Effector CD8-positive, alpha-beta T cell (primary cell): Measurements from ENCODE around the gene NRTN.

Experiments used
- DNase-seq: peaks from one replicate; lab custom pipeline; 2025; lab: John Stamatoyannopoulos, UW

Gene NRTN

GRCh38 chr19:5814852-5815246 lies 10.0 kb downstream of the NRTN start:
- no peak for DNase-seq

DNA sequence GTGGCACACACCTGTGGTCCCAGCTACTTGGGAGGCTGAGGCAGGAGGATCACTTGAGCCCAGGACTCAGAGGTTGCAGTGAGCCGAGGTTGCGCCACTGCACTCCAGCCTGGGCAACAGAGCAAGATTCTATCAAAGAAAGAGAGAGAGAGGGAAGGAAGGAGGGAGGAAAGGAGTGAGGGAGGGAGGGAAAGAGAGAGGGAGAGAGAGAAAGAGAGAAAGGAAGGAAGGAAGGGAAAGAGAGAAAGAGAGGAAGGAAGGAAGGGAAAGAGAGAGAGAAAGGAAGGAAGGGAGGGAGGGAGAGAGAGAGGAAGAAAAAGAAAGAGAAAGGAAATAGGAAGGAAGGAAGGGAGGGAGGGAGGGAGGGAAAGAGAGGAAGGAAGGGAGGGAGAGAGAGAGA lies 12.4 kb downstream of the NRTN start:
- no peak for DNase-seq

- no peak for DNase-seq
These were observed 13.7 kb downstream of the NRTN start for GRCh38 chr19:5818594-5818993.

DNA sequence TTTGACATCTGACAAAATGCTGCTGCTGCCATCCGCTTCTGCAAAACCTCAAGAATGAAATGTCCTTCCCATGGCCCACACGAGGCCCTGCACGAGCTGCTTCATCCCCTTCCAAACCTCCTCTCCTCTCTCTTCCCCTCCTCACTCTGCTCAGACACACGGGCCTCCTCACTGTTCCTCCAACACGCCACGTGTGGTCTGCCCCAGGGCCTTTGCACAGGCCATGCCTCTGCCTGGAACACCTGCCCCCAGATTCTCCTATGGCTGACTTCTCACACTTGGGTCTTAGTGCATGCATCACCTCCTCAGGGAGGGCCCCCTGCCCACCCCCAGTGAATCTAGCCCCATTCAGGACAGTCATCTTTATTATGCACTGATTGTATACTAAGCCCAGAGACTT lies 15.9 kb downstream of the NRTN start:
- no peak for DNase-seq

DNA sequence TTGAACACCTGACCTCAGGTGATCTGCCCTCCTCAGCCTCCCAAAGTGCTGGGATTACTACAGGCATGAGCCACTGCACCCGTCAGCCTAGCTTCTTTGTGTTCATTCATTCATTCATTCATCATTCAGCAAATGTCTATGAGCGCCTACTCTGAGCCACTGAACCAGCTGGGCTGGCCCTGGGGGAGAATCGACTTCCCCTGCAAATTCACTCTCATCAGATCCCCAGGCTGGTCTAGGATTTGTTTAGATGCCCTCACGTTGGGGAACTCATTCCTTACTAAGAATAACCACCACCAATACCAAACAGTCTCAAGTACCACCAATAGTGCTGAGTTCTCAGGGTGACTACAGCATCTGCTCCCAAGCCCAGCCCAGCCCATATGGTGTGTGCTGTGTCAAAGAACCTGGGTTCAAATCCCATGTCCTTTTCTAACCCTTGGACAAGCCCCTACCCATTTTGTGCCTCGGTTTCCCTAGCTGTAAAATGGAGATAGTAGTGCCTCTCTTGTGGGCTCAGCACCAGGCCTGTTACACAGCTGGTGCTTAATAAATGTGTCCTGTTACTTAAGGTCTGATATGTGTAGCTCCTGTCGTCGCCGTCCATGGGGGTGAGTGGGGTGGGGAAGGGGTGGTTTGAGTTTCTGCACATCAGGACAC lies 16.8 kb downstream of the NRTN start:
- no peak for DNase-seq

DNA sequence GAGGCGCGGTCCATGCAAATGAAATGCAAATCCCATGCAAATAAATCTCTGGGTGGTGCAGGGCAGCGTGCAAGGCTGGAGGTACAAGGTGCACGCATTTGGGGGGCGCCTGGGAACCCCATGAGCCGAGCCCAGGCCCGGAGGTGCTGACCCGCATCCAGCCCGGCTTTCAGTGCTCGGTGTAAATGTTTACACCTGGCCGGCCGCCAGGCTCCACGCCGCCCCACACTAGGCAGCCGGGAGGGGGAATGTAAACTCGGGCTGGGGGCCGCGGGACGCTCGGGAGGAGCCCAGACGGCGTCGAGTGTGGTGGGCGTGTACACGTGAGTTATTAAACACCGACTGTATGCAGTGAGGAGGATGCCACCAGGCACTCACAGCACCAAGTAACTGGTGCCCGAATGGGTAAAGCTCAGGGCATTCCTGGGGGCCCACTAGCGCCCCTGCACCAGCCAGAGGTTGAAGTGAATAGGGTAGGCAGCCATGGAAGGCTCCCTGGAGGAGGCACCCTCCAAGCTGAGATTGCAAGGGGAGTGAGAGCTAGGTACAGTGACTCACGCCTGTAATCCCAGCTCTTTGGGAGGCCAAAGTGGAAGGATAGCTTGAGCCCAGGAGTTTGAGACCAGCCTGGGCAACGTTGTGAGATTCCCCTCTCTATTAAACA lies 17.4 kb downstream of the NRTN start:
- no peak for DNase-seq

DNA sequence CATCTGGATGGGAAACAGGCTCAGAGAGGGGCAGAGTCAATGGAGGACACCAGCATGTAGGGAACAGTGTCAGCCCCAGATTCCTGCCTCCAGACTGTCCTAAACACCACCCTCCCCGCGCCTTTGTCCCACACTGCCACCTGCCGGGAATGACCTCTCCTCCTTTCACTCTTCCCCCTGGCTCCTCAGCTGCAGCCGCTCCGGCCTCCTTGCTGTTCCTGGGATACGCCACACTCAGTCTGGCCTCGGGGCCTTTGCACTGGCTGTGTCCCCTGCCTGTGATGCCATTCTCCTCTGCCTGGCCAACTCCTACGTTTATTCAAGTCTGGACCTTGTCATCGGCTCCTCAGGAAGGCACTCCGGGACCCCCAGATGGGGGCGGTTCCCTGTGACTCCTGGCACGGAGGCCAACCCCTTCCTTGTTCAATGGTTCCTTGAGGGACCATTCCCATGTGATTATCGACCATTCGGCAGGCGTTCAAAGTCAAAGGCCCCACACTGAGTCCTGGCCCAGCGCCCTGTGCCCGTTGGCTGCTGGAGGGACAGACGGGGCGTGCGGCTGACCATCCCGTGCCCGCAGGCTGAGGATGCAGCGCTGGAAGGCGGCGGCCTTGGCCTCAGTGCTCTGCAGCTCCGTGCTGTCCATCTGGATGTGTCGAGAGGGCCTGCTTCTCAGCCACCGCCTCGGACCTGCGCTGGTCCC lies 18.9 kb downstream of the NRTN start:
- no peak for DNase-seq

- no peak for DNase-seq
These were observed 19.9 kb downstream of the NRTN start for GRCh38 chr19:5824751-5825150.

GRCh38 chr19:5825178-5825577 lies 20.3 kb downstream of the NRTN start:
- DNase-seq, result no peak

GRCh38 chr19:5826531-5827341 lies 21.9 kb downstream of the NRTN start:
- DNase-seq, result peak; percentile 19

- no peak for DNase-seq
These were observed 22.5 kb downstream of the NRTN start for GRCh38 chr19:5827342-5827890.

- peak; percentile 92 for DNase-seq
These were observed 23.2 kb downstream of the NRTN start for GRCh38 chr19:5827891-5828660.

DNA sequence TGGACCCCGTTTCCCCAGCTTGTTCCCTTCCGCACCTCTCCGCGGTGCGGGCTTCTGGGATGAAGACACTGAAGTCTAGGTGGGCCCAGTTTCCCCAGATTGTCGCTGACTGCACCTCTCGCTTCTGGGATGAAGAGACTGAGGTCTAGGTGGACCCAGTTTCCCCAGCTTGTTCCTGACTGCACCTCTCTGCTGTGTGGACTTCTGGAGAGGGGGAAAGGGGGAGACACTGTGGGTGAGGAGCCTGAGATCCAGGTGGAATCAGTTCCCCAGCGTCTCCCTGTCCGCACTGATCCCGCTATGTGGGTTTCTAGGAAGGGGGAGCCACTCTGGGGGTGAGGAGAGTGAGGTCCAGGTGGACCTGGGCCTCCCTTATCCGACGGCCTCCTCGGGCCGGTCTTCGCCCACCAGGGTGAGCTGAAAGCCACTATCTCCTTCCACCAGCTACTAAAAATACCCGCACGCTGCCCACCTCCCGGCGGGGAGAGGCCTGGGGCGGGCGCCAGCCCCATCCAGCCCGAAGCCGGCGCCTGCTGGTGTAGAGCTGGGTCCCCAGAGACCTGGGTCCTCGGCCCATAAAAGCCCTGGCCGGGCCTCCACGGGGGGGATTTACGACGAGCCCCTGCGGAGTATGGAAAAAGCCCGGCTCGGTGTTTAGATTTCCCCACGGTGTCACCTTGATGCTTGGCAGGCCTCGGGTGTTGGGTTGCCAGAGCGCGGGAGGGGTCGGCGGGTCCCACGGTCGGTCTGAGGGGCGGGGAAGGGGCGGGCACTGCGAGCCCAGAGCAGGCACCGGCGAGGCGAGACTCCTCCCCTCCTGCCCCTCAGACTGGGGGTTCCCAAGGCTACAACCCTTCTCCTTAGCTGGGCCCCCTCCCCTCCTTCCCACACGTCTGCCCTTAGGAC lies 24.0 kb downstream of the NRTN start:
- peak; percentile 6 for DNase-seq

- no peak for DNase-seq
These were observed 24.9 kb downstream of the NRTN start for GRCh38 chr19:5829567-5830310.

DNA sequence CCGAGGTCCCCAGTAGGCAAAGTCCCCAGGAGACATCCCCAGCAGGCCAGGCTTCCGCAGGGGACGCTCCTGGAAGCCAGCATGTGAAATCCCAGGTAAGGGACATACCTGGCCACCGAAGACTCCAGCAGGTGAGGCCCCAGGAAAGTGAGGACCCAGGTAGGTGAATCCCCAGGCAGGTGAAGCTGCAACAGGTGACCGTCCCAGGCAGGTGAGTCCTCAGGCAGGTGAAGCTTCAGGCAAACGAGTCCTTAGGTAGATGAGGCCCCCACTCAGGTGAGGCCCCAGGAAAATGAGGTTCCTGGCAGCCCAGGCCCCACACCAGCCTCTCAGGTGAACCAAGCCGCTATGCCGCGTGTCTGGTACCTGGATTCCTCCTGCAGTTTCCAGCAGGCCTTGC lies 26.3 kb downstream of the NRTN start:
- no peak for DNase-seq

GRCh38 chr19:5832061-5832460 lies 27.2 kb downstream of the NRTN start:
- no peak for DNase-seq

DNA sequence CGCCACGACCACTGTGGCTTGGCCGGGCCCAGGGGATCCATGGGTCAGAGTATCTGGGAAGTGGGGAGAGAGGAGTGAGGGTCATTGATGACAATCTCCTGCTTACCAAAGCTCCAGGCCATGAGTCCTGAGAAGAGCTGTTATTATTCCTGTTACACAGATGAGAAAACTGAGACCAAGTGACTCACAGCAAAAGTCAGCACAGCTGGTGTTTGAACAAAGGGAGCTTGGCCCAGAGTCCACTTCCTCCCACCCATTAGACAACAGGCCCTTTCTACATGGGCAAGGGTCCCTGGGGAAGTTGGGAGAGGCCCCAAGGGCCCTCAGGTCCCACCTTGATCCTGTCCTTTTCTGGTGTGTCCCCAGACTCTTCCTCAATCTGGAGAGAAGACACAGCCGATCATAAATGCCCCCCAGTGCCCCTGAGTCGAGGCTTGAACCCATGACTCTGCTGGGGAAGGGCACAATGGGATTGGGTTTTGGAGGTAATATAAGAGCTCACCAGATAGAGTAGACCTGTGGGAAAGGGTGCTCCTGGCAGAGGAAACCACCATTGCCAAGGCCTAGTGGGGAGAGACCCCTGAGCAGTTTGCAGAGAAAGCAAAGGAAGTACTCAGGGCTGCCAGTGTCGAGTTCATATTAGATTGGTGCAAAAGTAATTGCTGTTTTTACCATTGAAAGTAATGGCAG lies 27.8 kb downstream of the NRTN start:
- no peak for DNase-seq

GRCh38 chr19:5837761-5838352 lies 33.0 kb downstream of the NRTN start:
- DNase-seq, result no peak
